DND-41 (cell line): ENCODE measurements around the gene FAM120AOS.

Experiments used
- ATAC-seq: fragments of 200-7000 bp; cut with Tn5 transposase; 3 replicates; pipeline ENCODE4 v1.9.1; 2021; ENCODE audit warnings: low read depth; ENCODE audit not compliant: insufficient read depth
- DNase-seq: peaks from one replicate; pipeline ENCODE4 v3.0.0-alpha.2; 2020
- H2AFZ ChIP-seq: 2 replicates; pipeline ENCODE4 v1.6.0; 2012; ENCODE audit warnings: low read depth, low read length
- H3K27ac ChIP-seq: 2 replicates; pipeline ENCODE4 v1.5.1; 2012; ENCODE audit warnings: low read length, inconsistent platforms
- H3K27me3 ChIP-seq: fragments of 200-600 bp; sonication (generic); 2 replicates; pipeline ENCODE4 v1.6.0; 2012; ENCODE audit warnings: low read length, mild to moderate bottlenecking, inconsistent platforms; ENCODE audit not compliant: insufficient read depth, poor library complexity
- H3K36me3 ChIP-seq: 2 replicates; pipeline ENCODE4 v1.5.1; 2012; ENCODE audit warnings: low read length, inconsistent platforms; ENCODE audit not compliant: insufficient read depth
- H3K4me1 ChIP-seq: 2 replicates; pipeline ENCODE4 v1.5.1; 2012; ENCODE audit warnings: mild to moderate bottlenecking, low read length; ENCODE audit not compliant: insufficient read depth
- H3K4me2 ChIP-seq: 2 replicates; pipeline ENCODE4 v1.6.0; 2012; ENCODE audit warnings: mild to moderate bottlenecking, moderate library complexity, low read length, inconsistent platforms; ENCODE audit not compliant: insufficient read depth
- H3K4me3 ChIP-seq, 2 experiments: fragments of 200-600 bp in 1 of 2; shearing (Covaris generic) in 1 of 2; 2 replicates each; pipeline ENCODE4 v1.5.1; 2012 to 2016; ENCODE audit warnings: inconsistent platforms in 2 of 2, low read length in 2 of 2, mild to moderate bottlenecking in 2 of 2, low read depth in 1 of 2, moderate library complexity in 1 of 2
- H3K79me2 ChIP-seq: 2 replicates; pipeline ENCODE4 v1.6.0; 2012; ENCODE audit warnings: low read length, inconsistent platforms; ENCODE audit not compliant: insufficient read depth
- H3K9ac ChIP-seq: 2 replicates; pipeline ENCODE4 v1.6.0; 2012; ENCODE audit warnings: low read depth, mild to moderate bottlenecking, inconsistent platforms, low read length, moderate library complexity
- H3K9me3 ChIP-seq: 2 replicates; pipeline ENCODE4 v1.5.1; 2012; ENCODE audit warnings: low read length, moderate library complexity, mild to moderate bottlenecking, inconsistent platforms; ENCODE audit not compliant: insufficient read depth, severe bottlenecking
- H4K20me1 ChIP-seq: 2 replicates; pipeline ENCODE4 v1.6.0; 2012; ENCODE audit warnings: low read length; ENCODE audit not compliant: insufficient read depth
- CTCF ChIP-seq: IDR thresholded peaks from 2 replicates; pipeline ENCODE4 v1.5.1; 2012; ENCODE audit warnings: borderline replicate concordance, low read length, moderate library complexity, mild to moderate bottlenecking; ENCODE audit not compliant: poor library complexity, severe bottlenecking; ENCODE audit errors: extremely low read depth
- EZH2 ChIP-seq: IDR thresholded peaks from 3 replicates; pipeline ENCODE4 v1.6.1; 2012; ENCODE audit warnings: borderline replicate concordance, low read depth, mild to moderate bottlenecking, moderate library complexity, low read length, inconsistent platforms; ENCODE audit not compliant: severe bottlenecking

Gene FAM120AOS

GRCh38 chr9:93419023-93419422 lies 34.4 kb downstream of the FAM120AOS start:
- Histone ChIP-seq H3K27me3 (no peaks in the 10 kb centered on the region), H4K20me1 (no peaks in the 10 kb centered on the region), H3K9me3 (peaks cover 3% of the 10 kb centered on the region), H3K27ac (no peak overlapping the region), H3K4me1 (no peaks in the 10 kb centered on the region), H3K4me3 (no peak overlapping the region), H3K79me2 (no peaks in the 10 kb centered on the region), H3K4me2 (no peak overlapping the region), H3K9ac (no peak overlapping the region), H3K36me3 (no peaks in the 10 kb centered on the region), H2AFZ (no peak overlapping the region)
- TF ChIP-seq EZH2, result no peak
- no peak for TF ChIP-seq CTCF
- ATAC-seq (no peak), DNase-seq (no peak)

GRCh38 chr9:93417538-93417937 lies 35.8 kb downstream of the FAM120AOS start:
- no peaks in the 10 kb centered on the region for H3K27me3 ChIP-seq
- DNase-seq (no peak), ATAC-seq (no peak)
- H3K4me3 ChIP-seq, result no peak overlapping the region
- H3K9ac ChIP-seq, result no peak overlapping the region
- no peaks in the 10 kb centered on the region for H3K4me1 ChIP-seq
- no peaks in the 10 kb centered on the region for H3K79me2 ChIP-seq
- TF ChIP-seq CTCF, result no peak
- TF ChIP-seq EZH2, result no peak
- H3K27ac ChIP-seq, result no peak overlapping the region
- H3K4me2 ChIP-seq, result no peak overlapping the region
- no peaks in the 10 kb centered on the region for H4K20me1 ChIP-seq
- no peaks in the 10 kb centered on the region for H3K36me3 ChIP-seq
- H3K9me3 ChIP-seq, result peaks cover 3% of the 10 kb centered on the region
- no peak overlapping the region for H2AFZ ChIP-seq

- H2AFZ ChIP-seq, result no peak overlapping the region
- H3K4me1 ChIP-seq, result no peaks in the 10 kb centered on the region
- no peak for DNase-seq
- H3K27me3 ChIP-seq, result no peaks in the 10 kb centered on the region
- H3K27ac ChIP-seq, result no peak overlapping the region
- no peaks in the 10 kb centered on the region for H4K20me1 ChIP-seq
- no peak overlapping the region for H3K4me2 ChIP-seq
- no peak overlapping the region for H3K4me3 ChIP-seq
- TF ChIP-seq EZH2 (no peak), CTCF (no peak)
- H3K9ac ChIP-seq, result no peak overlapping the region
- no peak for ATAC-seq
- H3K79me2 ChIP-seq, result no peaks in the 10 kb centered on the region
- no peaks in the 10 kb centered on the region for H3K36me3 ChIP-seq
- H3K9me3 ChIP-seq, result peaks cover 3% of the 10 kb centered on the region
Observed at GRCh38 chr9:93416530-93417235, 36.7 kb downstream of the FAM120AOS start.
